Measurements from ENCODE around the gene PTGER2.

DNA sequence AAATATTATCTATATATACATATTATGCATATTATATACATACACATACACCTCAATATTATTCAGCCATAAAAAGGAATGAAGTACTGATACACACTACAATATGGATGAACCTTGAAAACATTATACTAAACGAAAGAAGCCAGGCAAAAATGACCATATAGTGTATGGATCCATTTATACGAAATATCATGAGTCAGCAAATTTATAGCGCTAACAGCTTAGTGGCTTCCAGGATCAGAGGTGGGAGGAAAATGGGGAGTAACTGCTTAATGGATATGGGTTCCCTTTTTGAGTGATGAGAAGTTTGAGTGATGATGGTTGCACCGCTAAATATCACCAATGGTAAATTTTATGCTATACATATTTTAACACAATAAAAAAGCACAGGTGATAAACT, 32.7 kb downstream of the PTGER2 start:
- TF ChIP-seq, protein P1, sequence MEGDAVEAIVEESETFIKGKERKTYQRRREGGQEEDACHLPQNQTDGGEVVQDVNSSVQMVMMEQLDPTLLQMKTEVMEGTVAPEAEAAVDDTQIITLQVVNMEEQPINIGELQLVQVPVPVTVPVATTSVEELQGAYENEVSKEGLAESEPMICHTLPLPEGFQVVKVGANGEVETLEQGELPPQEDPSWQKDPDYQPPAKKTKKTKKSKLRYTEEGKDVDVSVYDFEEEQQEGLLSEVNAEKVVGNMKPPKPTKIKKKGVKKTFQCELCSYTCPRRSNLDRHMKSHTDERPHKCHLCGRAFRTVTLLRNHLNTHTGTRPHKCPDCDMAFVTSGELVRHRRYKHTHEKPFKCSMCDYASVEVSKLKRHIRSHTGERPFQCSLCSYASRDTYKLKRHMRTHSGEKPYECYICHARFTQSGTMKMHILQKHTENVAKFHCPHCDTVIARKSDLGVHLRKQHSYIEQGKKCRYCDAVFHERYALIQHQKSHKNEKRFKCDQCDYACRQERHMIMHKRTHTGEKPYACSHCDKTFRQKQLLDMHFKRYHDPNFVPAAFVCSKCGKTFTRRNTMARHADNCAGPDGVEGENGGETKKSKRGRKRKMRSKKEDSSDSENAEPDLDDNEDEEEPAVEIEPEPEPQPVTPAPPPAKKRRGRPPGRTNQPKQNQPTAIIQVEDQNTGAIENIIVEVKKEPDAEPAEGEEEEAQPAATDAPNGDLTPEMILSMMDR (IDR thresholded peaks at IDR 0.05; ENCODE audit: low read length) = no peak
- no peak for TF ChIP-seq EZH2 (IDR thresholded peaks at IDR 0.05; ENCODE audit: borderline replicate concordance, low read length)
